Stromal cell of bone marrow (primary cell): ENCODE measurements around the gene REEP2.
"Not testable (repeated sequence)": the region's sequence is repeated elsewhere in the genome, so short reads cannot be mapped to it uniquely, and the experiment has no call there.

Source experiments
- DNase-seq: peaks from one replicate; pipeline ENCODE4 v3.0.0-alpha.2; 2012; ENCODE audit warnings: low read depth

REEP2 gene

GRCh38 chr5:138438724-138439476 lies at the start of gene REEP2:
TSS of gene REEP2 (plus strand) at chr5:138439057. CDS start at chr5:138439209, 152 bp downstream.
- no peak for DNase-seq

- no peak for DNase-seq
These were observed 49.5 kb upstream of the REEP2 start for GRCh38 chr5:138389332-138389731.

GRCh38 chr5:138389911-138390310 lies 48.9 kb upstream of the REEP2 start:
- not testable (repeated sequence) for DNase-seq

GRCh38 chr5:138391859-138392386 lies 46.9 kb upstream of the REEP2 start:
- DNase-seq, result no peak

- DNase-seq, result no peak
These were observed 36.2 kb upstream of the REEP2 start for GRCh38 chr5:138402640-138403039.

GRCh38 chr5:138408023-138408422 lies 30.8 kb upstream of the REEP2 start:
- no peak for DNase-seq

GRCh38 chr5:138410996-138411640 lies 27.7 kb upstream of the REEP2 start:
- DNase-seq, result peak; percentile 6

- DNase-seq, result no peak
These were observed 20.4 kb upstream of the REEP2 start for GRCh38 chr5:138418444-138418843.

GRCh38 chr5:138425079-138425478 lies 13.8 kb upstream of the REEP2 start:
- DNase-seq, result no peak

GRCh38 chr5:138435943-138436342 lies 2.9 kb upstream of the REEP2 start:
- DNase-seq, result no peak

GRCh38 chr5:138438003-138438723 lies 694 bp upstream of the REEP2 start:
- DNase-seq, result no peak

GRCh38 chr5:138439477-138440158 lies 761 bp downstream of the REEP2 start:
- no peak for DNase-seq

GRCh38 chr5:138440159-138441073 lies 1.6 kb downstream of the REEP2 start:
- no peak for DNase-seq

GRCh38 chr5:138441221-138441620 lies 2.4 kb downstream of the REEP2 start:
- no peak for DNase-seq

- no peak for DNase-seq
These were observed 5.4 kb downstream of the REEP2 start for GRCh38 chr5:138444078-138444773.

- DNase-seq, result no peak
These were observed 6.1 kb downstream of the REEP2 start for GRCh38 chr5:138444774-138445546.

- DNase-seq, result no peak
These were observed 6.9 kb downstream of the REEP2 start for GRCh38 chr5:138445547-138446271.

- no peak for DNase-seq
These were observed 9.2 kb downstream of the REEP2 start for GRCh38 chr5:138448070-138448469.
